Measurements from ENCODE around the gene PRR5L.
A peak's percentile ranks its signal among the peaks of the same experiment; 100 is the strongest.

DNA sequence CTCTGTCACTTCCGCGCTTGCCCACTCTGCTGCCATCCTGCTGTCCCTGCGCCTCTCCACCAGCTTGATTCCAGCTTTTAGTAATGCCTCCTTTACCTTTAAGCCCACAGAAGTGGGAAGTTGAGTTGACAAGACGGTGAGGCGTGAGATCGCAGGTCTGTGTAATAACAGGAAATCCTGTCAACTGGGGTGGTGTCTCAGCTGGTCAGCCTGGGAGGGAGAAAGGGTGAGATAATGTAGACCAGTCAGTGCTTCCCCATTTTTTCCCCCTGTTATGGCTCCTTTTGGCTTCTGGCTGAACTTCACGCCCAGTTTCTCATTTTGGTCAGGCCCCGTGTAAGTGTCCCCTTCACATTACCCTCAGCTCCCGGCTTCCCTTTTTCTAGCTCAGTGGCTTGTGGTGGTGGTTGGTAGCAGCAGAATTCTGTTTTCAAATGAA is 115.1 kb downstream of the PRR5L start:
- TF ChIP-seq TAF1 (IDR thresholded peaks at IDR 0.05; ENCODE audit: low read depth, low read length) (no peak), SPI1 (IDR thresholded peaks at IDR 0.05; ENCODE audit: low read depth, low read length) (peak; percentile 61), POLR2A (IDR thresholded peaks at IDR 0.05; ENCODE audit: low read depth, low read length) (no peak)

All from GM12891 (cell line).